ENCODE data around the gene PMIS2.

The PMIS2 gene

DNA sequence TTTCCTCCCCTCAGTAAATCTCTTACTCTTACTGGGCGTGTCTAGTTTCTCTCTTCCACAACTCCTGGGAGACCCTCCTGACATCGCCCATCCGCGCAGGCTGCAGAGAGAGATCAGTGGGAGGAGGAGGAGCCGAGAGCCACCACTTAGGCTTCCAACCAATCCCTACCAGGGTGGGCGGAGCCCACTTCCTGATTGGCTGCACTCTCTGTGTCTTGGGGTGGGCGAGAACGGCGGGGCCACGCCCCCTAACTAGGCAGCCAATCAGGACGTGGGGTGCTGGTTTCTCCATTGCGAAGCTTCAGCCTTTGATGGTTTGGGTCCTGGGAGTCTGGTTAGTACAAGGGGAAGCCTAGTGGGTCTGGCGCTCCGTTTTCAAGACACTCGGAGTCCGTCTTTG lies at the start of gene PMIS2:
Gene PMIS2, plus strand, starts transcription at position 326 of the 400 bp plus-strand sequence. CDS start 87 bp downstream, outside the sequence.
- no peak within 1 kb of the TSS for H3K27ac Mint-ChIP-seq
- no peaks in the 10 kb centered on the region for H3K36me3 Mint-ChIP-seq (ENCODE audit: low read depth)
- H3K27me3 Mint-ChIP-seq = peaks cover 31% of the 10 kb centered on the region
- no peak within 1 kb of the TSS for H3K4me3 Mint-ChIP-seq
- no peaks in the 10 kb centered on the region for H3K9me3 Mint-ChIP-seq
- DNase-seq = peak; percentile 34
- no peaks in the 10 kb centered on the region for H3K4me1 Mint-ChIP-seq (ENCODE audit: low read depth)

DNA sequence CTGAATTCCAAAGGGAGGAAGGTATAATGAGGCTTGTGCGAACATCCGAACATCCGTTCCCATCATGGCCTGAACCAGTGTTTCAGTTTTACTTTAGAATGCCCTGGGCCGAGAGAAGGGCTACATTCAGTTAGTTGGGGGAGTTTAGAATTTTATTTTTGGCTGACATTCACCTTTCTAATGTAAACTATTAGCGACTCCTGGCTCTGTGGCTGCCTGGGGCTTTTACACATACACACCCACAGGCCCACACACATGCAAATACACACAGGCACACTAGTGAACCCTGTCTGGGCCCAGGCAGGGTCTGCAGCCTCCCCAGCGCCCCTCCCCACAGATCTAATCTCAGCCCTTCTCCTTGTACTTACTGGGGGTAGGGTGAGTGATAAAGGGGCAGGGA lies 46.7 kb upstream of the PMIS2 start:
- DNase-seq = no peak
- H3K27ac Mint-ChIP-seq = no peak overlapping the region
- peaks cover 8% of the 10 kb centered on the region for H3K27me3 Mint-ChIP-seq
- no peak overlapping the region for H3K4me3 Mint-ChIP-seq
- no peaks in the 10 kb centered on the region for H3K9me3 Mint-ChIP-seq
- peaks cover 35% of the 10 kb centered on the region for H3K36me3 Mint-ChIP-seq (ENCODE audit: low read depth)
- H3K4me1 Mint-ChIP-seq (ENCODE audit: low read depth) = peaks cover 13% of the 10 kb centered on the region

- Mint-ChIP-seq H3K4me3 (no peak overlapping the region), H3K27me3 (peaks cover 2% of the 10 kb centered on the region)
Observed at GRCh38 chr19:35539850-35540249, 46.1 kb upstream of the PMIS2 start.

GRCh38 chr19:35540356-35540927 lies 45.5 kb upstream of the PMIS2 start:
- H3K9me3 Mint-ChIP-seq = no peaks in the 10 kb centered on the region
- no peak overlapping the region for H3K4me3 Mint-ChIP-seq
- H3K27ac Mint-ChIP-seq = no peak overlapping the region
- no peaks in the 10 kb centered on the region for H3K27me3 Mint-ChIP-seq
- H3K36me3 Mint-ChIP-seq (ENCODE audit: low read depth) = peaks cover 41% of the 10 kb centered on the region
- peaks cover 19% of the 10 kb centered on the region for H3K4me1 Mint-ChIP-seq (ENCODE audit: low read depth)
- DNase-seq = no peak

More at GRCh38 chr19:35539850-35540249, 46.1 kb upstream of the PMIS2 start:
- no peak for DNase-seq
- Mint-ChIP-seq H3K36me3 (ENCODE audit: low read depth) (peaks cover 40% of the 10 kb centered on the region), H3K9me3 (no peaks in the 10 kb centered on the region), H3K27ac (no peak overlapping the region), H3K4me1 (ENCODE audit: low read depth) (peaks cover 18% of the 10 kb centered on the region)

- H3K27ac Mint-ChIP-seq = no peak overlapping the region
- DNase-seq = no peak
- no peaks in the 10 kb centered on the region for H3K27me3 Mint-ChIP-seq
- peaks cover 56% of the 10 kb centered on the region for H3K36me3 Mint-ChIP-seq (ENCODE audit: low read depth)
- no peak overlapping the region for H3K4me3 Mint-ChIP-seq
- H3K4me1 Mint-ChIP-seq (ENCODE audit: low read depth) = peaks cover 32% of the 10 kb centered on the region
- H3K9me3 Mint-ChIP-seq = no peaks in the 10 kb centered on the region
Observed at GRCh38 chr19:35542209-35542608, 43.8 kb upstream of the PMIS2 start.

- Mint-ChIP-seq H3K4me3 (peak overlapping the region; percentile 97), H3K36me3 (ENCODE audit: low read depth) (peaks cover 69% of the 10 kb centered on the region), H3K27me3 (no peaks in the 10 kb centered on the region), H3K9me3 (no peaks in the 10 kb centered on the region), H3K4me1 (ENCODE audit: low read depth) (peaks cover 42% of the 10 kb centered on the region), H3K27ac (peak overlapping the region; percentile 98)
- no peak for DNase-seq
Observed at GRCh38 chr19:35543280-35544109, 42.5 kb upstream of the PMIS2 start.

GRCh38 chr19:35544110-35544802 lies 41.7 kb upstream of the PMIS2 start:
- H3K36me3 Mint-ChIP-seq (ENCODE audit: low read depth) = peaks cover 75% of the 10 kb centered on the region
- H3K4me3 Mint-ChIP-seq = peak overlapping the region; percentile 97
- DNase-seq = no peak
- H3K9me3 Mint-ChIP-seq = no peaks in the 10 kb centered on the region
- H3K27me3 Mint-ChIP-seq = no peaks in the 10 kb centered on the region
- H3K27ac Mint-ChIP-seq = peak overlapping the region; percentile 98
- peaks cover 50% of the 10 kb centered on the region for H3K4me1 Mint-ChIP-seq (ENCODE audit: low read depth)

DNA sequence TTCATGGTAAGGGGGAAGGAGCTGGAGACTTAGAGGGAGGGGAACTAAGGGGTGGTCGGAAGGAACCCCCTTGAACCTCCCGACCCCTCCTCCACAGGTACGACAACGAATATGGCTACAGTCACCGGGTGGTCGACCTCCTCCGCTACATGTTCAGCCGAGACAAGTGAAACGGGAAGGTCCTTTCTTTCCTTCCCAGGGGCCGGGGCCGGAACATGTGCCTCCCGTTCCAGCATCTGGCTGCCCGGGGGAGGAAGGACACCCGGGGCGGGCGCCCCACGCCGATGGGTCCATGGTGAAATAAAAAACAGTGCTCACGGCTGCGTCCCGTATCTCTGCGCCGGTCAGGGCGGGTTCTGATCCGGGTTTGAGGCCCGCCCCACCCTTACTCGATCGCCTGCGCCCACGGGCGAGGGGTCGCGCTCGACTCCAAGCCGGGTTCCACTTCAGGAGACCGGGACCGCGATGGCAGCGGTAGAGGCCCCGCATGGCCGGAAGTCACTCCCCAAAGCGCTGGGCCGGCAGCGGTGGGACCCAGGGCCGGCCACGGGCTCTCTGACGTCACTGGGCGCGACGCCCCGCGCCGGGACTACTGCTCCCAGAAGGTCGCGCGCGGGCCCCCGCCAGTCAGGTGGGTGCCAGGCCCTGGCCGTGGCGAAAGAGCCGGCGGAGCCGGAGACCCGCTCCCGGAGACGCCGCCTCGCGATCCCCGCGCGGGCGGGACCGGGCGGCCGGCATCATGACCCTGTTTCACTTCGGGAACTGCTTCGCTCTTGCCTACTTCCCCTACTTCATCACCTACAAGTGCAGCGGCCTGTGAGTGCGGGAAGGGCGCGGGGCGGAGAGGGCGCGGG lies 40.7 kb upstream of the PMIS2 start, which contains the start of gene TMEM147:
Gene TMEM147, plus strand, starts transcription at position 626 of the 854 bp plus-strand sequence. Its CDS starts 114 bp downstream, at position 740.
- Mint-ChIP-seq H3K4me3 (peak within 1 kb of the TSS; percentile 97), H3K27me3 (no peaks in the 10 kb centered on the region), H3K9me3 (no peaks in the 10 kb centered on the region), H3K4me1 (ENCODE audit: low read depth) (peaks cover 50% of the 10 kb centered on the region), H3K27ac (peak within 1 kb of the TSS; percentile 98), H3K36me3 (ENCODE audit: low read depth) (peaks cover 78% of the 10 kb centered on the region)
- DNase-seq = peak; percentile 91

DNA sequence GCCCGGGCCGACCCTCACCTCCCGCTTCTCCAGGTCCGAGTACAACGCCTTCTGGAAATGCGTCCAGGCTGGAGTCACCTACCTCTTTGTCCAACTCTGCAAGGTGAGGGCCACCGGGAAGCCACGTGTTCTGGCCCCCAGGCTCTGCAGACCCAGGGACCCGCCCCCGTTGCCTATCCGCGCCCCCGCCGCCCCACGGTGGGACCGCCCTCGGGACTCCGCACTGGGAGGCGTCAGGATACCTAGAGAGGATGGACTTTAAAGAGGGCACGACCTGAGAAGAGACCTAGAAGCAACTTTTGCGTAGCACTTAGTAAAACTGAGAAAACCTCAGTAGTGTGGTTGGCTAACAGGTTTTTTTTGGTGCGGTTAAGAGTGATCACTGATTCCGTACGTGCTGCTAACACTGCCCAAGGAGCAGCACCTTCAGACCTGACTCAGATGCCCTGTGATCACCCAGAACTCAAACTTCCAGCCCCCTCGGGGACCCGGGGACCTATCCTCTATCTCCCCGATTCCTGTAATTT lies 40.1 kb upstream of the PMIS2 start:
- H3K36me3 Mint-ChIP-seq (ENCODE audit: low read depth) = peaks cover 78% of the 10 kb centered on the region
- H3K4me3 Mint-ChIP-seq = peak overlapping the region; percentile 97
- no peaks in the 10 kb centered on the region for H3K27me3 Mint-ChIP-seq
- H3K27ac Mint-ChIP-seq = peak overlapping the region; percentile 98
- peak; percentile 85 for DNase-seq
- peaks cover 48% of the 10 kb centered on the region for H3K4me1 Mint-ChIP-seq (ENCODE audit: low read depth)
- H3K9me3 Mint-ChIP-seq = no peaks in the 10 kb centered on the region

- H3K27me3 Mint-ChIP-seq = no peaks in the 10 kb centered on the region
- no peaks in the 10 kb centered on the region for H3K9me3 Mint-ChIP-seq
- H3K4me3 Mint-ChIP-seq = peak overlapping the region; percentile 97
- H3K4me1 Mint-ChIP-seq (ENCODE audit: low read depth) = peaks cover 48% of the 10 kb centered on the region
- peak overlapping the region; percentile 98 for H3K27ac Mint-ChIP-seq
- no peak for DNase-seq
- peaks cover 78% of the 10 kb centered on the region for H3K36me3 Mint-ChIP-seq (ENCODE audit: low read depth)
Observed at GRCh38 chr19:35546532-35546931, 39.4 kb upstream of the PMIS2 start.

DNA sequence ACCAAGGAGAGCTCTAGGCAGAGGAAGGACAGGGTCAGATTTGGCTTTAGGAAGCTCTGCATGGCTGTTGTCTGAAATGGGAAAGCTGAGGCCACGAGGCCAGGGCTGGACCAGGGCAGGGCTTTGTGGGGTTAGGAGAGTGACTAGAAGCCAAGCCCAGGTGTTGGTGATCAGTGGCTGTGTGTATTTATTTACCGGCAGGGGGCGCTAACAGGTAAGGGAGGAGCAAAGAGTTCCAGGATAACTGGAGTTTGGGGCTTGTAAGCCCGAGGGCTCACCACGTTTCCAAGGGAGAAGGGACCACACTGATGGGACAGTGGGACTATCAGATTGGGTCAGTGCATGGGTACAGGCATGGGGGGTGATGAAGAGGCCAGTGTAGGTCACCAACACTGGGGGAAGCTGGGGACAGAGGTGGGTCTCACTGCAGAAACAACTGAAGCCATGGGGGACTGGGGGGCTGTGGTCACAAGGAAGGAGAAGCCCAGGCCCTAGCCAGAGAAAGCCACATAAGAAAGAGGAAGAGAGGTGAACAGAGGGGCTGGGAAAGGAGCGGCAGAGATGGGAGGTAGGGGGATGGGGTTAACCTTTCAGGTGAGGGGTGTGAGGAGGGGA lies 36.7 kb upstream of the PMIS2 start:
- Mint-ChIP-seq H3K9me3 (no peaks in the 10 kb centered on the region), H3K36me3 (ENCODE audit: low read depth) (peaks cover 59% of the 10 kb centered on the region), H3K4me1 (ENCODE audit: low read depth) (peaks cover 38% of the 10 kb centered on the region), H3K4me3 (no peak overlapping the region), H3K27ac (no peak overlapping the region), H3K27me3 (no peaks in the 10 kb centered on the region)
- peak; percentile 62 for DNase-seq

DNA sequence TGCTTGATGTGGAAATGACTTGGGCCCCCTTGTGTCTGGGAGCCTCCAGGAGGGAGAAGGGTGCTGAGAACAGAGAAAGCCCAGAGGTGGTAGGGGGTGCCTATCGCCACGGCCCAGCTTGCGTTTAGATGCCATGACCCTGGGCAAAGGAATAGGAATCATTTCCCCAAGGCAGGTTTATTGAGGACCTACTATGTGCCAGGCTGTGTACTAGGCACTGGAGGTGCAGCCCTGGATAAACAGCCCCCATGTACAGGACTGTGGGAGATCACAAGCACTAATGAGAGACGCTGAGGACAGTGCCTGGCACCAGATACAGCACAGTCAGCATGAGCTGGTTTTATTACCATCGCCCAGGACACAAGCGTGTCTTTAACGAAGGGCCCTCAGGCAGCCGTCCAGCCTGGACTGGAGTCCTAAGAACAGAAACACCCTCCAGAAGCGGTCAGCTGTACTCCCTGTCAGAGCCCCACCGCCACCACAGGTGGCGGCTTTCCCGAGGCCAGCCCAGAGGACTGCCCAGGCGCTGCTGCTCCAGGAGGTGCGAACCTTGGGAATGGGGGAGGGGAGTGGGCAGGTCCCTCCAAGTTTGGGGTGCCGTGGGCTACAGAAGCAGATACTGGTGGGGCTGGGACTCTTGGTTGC lies 36.0 kb upstream of the PMIS2 start:
- Mint-ChIP-seq H3K27me3 (no peaks in the 10 kb centered on the region), H3K36me3 (ENCODE audit: low read depth) (peaks cover 52% of the 10 kb centered on the region), H3K9me3 (no peaks in the 10 kb centered on the region), H3K27ac (no peak overlapping the region), H3K4me1 (ENCODE audit: low read depth) (peaks cover 31% of the 10 kb centered on the region), H3K4me3 (no peak overlapping the region)
- no peak for DNase-seq

Measured in activated T-cell treated with anti-CD3 and anti-CD28 coated beads, Interleukin-2, amount 50 U/mL, for 24 hours (primary cell).